PC-3 (cell line): ENCODE measurements around the gene OGT.

Source experiments
- EZH2 ChIP-seq: fragments of 300-600 bp; sonication (generic); IDR thresholded peaks from one replicate; pipeline ENCODE4 v1.6.1; 2017; ENCODE audit warnings: antibody characterized with exemption, mild to moderate bottlenecking, low read length; ENCODE audit not compliant: unreplicated experiment
- EZH2phosphoT487 ChIP-seq: fragments of 300-600 bp; sonication (generic); IDR thresholded peaks from 2 replicates; pipeline ENCODE4 v1.6.1; 2018; ENCODE audit warnings: mild to moderate bottlenecking, antibody characterized with exemption, low read length, borderline replicate concordance
- TF ChIP-seq, protein P1 (sequence below): fragments of 300-600 bp; sonication (generic); conservative IDR thresholded peaks from 2 replicates; pipeline ENCODE4 v1.5.1; 2017; ENCODE audit warnings: antibody characterized with exemption, low read depth, mild to moderate bottlenecking, low read length

- TF ChIP-seq EZH2 (no peak), EZH2phosphoT487 (no peak)
- TF ChIP-seq, protein P1, sequence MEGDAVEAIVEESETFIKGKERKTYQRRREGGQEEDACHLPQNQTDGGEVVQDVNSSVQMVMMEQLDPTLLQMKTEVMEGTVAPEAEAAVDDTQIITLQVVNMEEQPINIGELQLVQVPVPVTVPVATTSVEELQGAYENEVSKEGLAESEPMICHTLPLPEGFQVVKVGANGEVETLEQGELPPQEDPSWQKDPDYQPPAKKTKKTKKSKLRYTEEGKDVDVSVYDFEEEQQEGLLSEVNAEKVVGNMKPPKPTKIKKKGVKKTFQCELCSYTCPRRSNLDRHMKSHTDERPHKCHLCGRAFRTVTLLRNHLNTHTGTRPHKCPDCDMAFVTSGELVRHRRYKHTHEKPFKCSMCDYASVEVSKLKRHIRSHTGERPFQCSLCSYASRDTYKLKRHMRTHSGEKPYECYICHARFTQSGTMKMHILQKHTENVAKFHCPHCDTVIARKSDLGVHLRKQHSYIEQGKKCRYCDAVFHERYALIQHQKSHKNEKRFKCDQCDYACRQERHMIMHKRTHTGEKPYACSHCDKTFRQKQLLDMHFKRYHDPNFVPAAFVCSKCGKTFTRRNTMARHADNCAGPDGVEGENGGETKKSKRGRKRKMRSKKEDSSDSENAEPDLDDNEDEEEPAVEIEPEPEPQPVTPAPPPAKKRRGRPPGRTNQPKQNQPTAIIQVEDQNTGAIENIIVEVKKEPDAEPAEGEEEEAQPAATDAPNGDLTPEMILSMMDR, result no peak
Measured at GRCh38 chrX:71533516-71533850, 579 bp downstream of the OGT start.
